ENCODE measurements around the gene ZNF23. TPM values are rescaled to one million over a fixed set of nuclear protein-coding genes. Genes with fewer than 3 reads are reported as not detected.

ZNF23 gene
- total and polyA plus RNA-seq, 12 donors, result 1.7 to 34.2 (median 7.5) TPM

GRCh38 chr16:71402674-71403073 is 59.4 kb downstream of the ZNF23 start:
- H3K27me3 ChIP-seq, result peaks cover under 1% of the 10 kb centered on the region
- no peak for DNase-seq
- TF ChIP-seq CTCF (IDR thresholded peaks at IDR 0.05) (no peak), POLR2A (IDR thresholded peaks at IDR 0.05) (no peak)
- no peaks in the 10 kb centered on the region for H3K4me1 ChIP-seq (replicated peaks in 1 of 2)
- intact Hi-C loops (cut with DNase I), result no loop called here
- WGBS, 4 donors, result 72 to 87% (median 77%) methylated on average over 11 of the region's 11 CpGs
- no peak overlapping the region for H3K27ac ChIP-seq
- no peaks in the 10 kb centered on the region for H3K9me3 ChIP-seq (replicated peaks in 1 of 3)
- no peaks in the 10 kb centered on the region for H3K36me3 ChIP-seq (replicated peaks in 1 of 2)
- no peak overlapping the region for H3K4me3 ChIP-seq

DNA sequence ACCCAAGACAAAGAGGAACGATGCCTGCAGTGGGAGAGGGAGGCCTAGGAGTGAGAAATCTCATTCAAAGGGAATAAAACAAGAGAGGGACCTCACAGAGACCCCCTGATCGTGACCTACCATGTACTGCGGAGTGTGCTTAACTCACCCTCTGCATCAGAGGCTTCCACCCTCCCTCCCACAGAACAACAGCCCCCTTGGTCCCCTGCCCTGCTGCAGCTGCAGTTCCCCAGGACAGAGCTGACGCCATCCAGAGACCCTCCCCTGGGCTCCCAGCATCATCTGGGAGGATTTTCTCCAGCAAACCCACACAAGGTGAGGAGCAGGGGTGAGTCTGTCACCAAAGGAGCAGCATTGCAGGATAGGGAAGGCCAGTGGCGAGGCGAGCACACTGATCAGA is 60.0 kb downstream of the ZNF23 start:
- Histone ChIP-seq H3K4me1 (replicated peaks in 1 of 2) (no peaks in the 10 kb centered on the region), H3K27me3 (peaks cover 4% of the 10 kb centered on the region), H3K27ac (no peak overlapping the region), H3K36me3 (replicated peaks in 1 of 2) (no peaks in the 10 kb centered on the region), H3K4me3 (no peak overlapping the region), H3K9me3 (replicated peaks in 1 of 3) (no peaks in the 10 kb centered on the region)
- WGBS, 4 donors, result 64 to 83% (median 72%) methylated on average over 6 of the region's 6 CpGs
- TF ChIP-seq CTCF (IDR thresholded peaks at IDR 0.05), result no peak
- DNase-seq, result no peak
- intact Hi-C loops (cut with DNase I), result no loop called here

DNA sequence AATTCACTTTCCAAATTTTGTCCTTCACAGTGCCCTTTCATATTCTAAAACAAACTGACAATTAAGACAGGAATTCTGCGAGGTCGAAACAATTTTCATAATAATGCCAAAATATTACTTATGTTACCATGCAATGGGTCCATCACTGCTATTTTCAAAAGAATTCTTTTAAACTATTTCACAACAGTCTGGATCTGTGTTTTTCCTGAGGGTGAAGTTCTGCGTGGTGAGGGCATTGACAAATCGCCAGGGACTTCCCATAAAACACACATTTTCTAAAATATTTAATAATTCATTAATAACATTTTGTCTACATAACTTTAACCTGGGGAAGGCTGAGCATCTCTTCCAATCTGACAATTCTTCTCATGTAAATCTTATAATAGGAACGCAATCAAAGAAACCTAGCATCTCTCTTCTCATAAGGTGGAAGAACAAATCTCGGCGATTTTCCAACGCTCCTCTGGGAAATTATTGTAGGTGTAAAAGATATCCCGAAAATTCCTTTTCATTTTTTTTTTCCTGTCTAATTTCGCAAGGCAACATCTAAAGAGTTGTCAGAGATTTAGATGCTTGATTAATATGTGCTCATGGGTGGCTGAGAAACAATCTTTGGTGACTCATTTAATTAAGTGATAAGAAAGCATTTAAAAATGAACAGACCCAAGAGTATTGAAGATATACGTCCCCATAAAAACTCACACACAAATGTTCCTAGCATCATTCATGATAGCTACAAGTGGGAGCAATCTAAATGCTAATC is 62.1 kb downstream of the ZNF23 start:
- H3K27me3 ChIP-seq, result peaks cover 4% of the 10 kb centered on the region
- DNase-seq, result no peak
- whole genome bisulfite sequencing, 4 donors, result 73 to 85% (median 78%) methylated on average over 11 of the region's 11 CpGs
- intact Hi-C loops (cut with DNase I), result no loop called here
- H3K27ac ChIP-seq, result no peak overlapping the region
- H3K4me3 ChIP-seq, result no peak overlapping the region
- H3K36me3 ChIP-seq (replicated peaks in 1 of 2), result no peaks in the 10 kb centered on the region
- no peaks in the 10 kb centered on the region for H3K9me3 ChIP-seq (replicated peaks in 1 of 3)
- TF ChIP-seq CTCF (IDR thresholded peaks at IDR 0.05) (no peak), POLR2A (IDR thresholded peaks at IDR 0.05) (no peak)
- no peaks in the 10 kb centered on the region for H3K4me1 ChIP-seq (replicated peaks in 1 of 2)

Other genes starting within 250 kb of the ZNF23 start
- gene HYDIN, start 231.5 kb downstream of the ZNF23 start, total RNA-seq, result 1 to 10 TPM in 7 of 9 donors, under 1 TPM in 2; 0.26 to 5.1 (median 1.9) TPM
- 1 to 10 TPM in 2 of 3 donors, under 1 TPM in 1; 0.77 to 1.6 (median 1.4) TPM for gene HYDIN, start 231.5 kb downstream of the ZNF23 start, polyA plus RNA-seq
- gene CMTR2, start 172.8 kb downstream of the ZNF23 start, total RNA-seq, result 10 to 100 TPM; 15.6 to 34.1 (median 22.8) TPM
- gene CMTR2, start 172.8 kb downstream of the ZNF23 start, polyA plus RNA-seq, result 10 to 100 TPM in 1 of 3 donors, 1 to 10 TPM in 2; 7.8 to 18.3 (median 7.8) TPM
- 10 to 100 TPM in 8 of 9 donors, under 1 TPM in 1; 0.83 to 68.5 (median 47.0) TPM for gene CALB2, start 103.5 kb downstream of the ZNF23 start, total RNA-seq
- gene CALB2, start 103.5 kb downstream of the ZNF23 start, polyA plus RNA-seq, result 10 to 100 TPM; 17.8 to 36.5 (median 28.1) TPM
- not detected for gene TLE7, start 20.2 kb downstream of the ZNF23 start, total RNA-seq
- not detected for gene TLE7, start 20.2 kb downstream of the ZNF23 start, polyA plus RNA-seq
- gene ZNF19, start 27.1 kb upstream of the ZNF23 start, total RNA-seq, result 10 to 100 TPM in 1 of 9 donors, 1 to 10 TPM in 7, under 1 TPM in 1; 0.24 to 10.4 (median 6.8) TPM
- gene ZNF19, start 27.1 kb upstream of the ZNF23 start, polyA plus RNA-seq, result 1 to 10 TPM; 2.6 to 4.2 (median 3.9) TPM
- 1 to 10 TPM in 8 of 9 donors, under 1 TPM in 1; 0.83 to 7.6 (median 2.5) TPM for gene CHST4, start 64.2 kb upstream of the ZNF23 start, total RNA-seq
- gene CHST4, start 64.2 kb upstream of the ZNF23 start, polyA plus RNA-seq, result 1 to 10 TPM in 1 of 3 donors, under 1 TPM in 2; 0.47 to 1.9 (median 0.64) TPM
- gene TAT, start 114.8 kb upstream of the ZNF23 start, total RNA-seq, result 1 to 10 TPM in 2 of 9 donors, under 1 TPM in 3, not detected in 4; 0.06 to 1.3 (median 0.21) TPM
- under 1 TPM; 0.03 to 0.81 (median 0.08) TPM for gene TAT, start 114.8 kb upstream of the ZNF23 start, polyA plus RNA-seq
- under 1 TPM in 4 of 9 donors, not detected in 5; 0.14 to 0.27 (median 0.19) TPM for gene MARVELD3, start 163.9 kb upstream of the ZNF23 start, total RNA-seq
- gene MARVELD3, start 163.9 kb upstream of the ZNF23 start, polyA plus RNA-seq, result under 1 TPM in 2 of 3 donors, not detected in 1; 0.07 to 0.16 TPM

All from adrenal gland (tissue), 12 donors.